Type B pancreatic cell (in vitro differentiated cells): ENCODE results near the gene PAK5. TPM values are rescaled to one million over a fixed set of nuclear protein-coding genes. Genes with fewer than 3 reads are reported as not detected.

Experiments used
- DNase-seq: peaks from one replicate; pipeline ENCODE4 v3.0.0; 2021; ENCODE audit warnings: mixed read lengths; ENCODE audit not compliant: unreplicated experiment; ENCODE audit errors: extremely low spot score
- H3K27ac Mint-ChIP-seq: 2 replicates; pipeline ENCODE4 v1.8.0; 2021; ENCODE audit warnings: mild to moderate bottlenecking, mixed read lengths
- H3K27me3 Mint-ChIP-seq: 2 replicates; pipeline ENCODE4 v1.8.0; 2021; ENCODE audit warnings: mixed read lengths
- H3K36me3 Mint-ChIP-seq: 2 replicates; pipeline ENCODE4 v1.8.0; 2021; ENCODE audit warnings: mixed read lengths
- H3K4me1 Mint-ChIP-seq: one replicate; pipeline ENCODE4 v1.8.0; 2021; ENCODE audit warnings: mixed read lengths; ENCODE audit not compliant: unreplicated experiment
- H3K4me3 Mint-ChIP-seq: 2 replicates; pipeline ENCODE4 v1.8.0; 2021; ENCODE audit warnings: mild to moderate bottlenecking, mixed read lengths
- H3K9me3 Mint-ChIP-seq: 2 replicates; pipeline ENCODE4 v1.8.0; 2021; ENCODE audit warnings: mixed read lengths
- total RNA-seq: library from RNA; stranded (reverse); gene quantifications from 2 replicates; pipeline ENCODE4 v1.2.1, GENCODE V29; 2021; ENCODE audit warnings: low replicate concordance
- TF ChIP-seq, protein P1 (sequence below): fragments of 200-600 bp; sonication (generic); conservative IDR thresholded peaks from 2 replicates; pipeline ENCODE4 v1.5.0; 2021; ENCODE audit warnings: antibody characterized with exemption, mild to moderate bottlenecking

Gene PAK5
- total RNA-seq, 1 donor from 2014 or later, result 1.8 TPM

DNA sequence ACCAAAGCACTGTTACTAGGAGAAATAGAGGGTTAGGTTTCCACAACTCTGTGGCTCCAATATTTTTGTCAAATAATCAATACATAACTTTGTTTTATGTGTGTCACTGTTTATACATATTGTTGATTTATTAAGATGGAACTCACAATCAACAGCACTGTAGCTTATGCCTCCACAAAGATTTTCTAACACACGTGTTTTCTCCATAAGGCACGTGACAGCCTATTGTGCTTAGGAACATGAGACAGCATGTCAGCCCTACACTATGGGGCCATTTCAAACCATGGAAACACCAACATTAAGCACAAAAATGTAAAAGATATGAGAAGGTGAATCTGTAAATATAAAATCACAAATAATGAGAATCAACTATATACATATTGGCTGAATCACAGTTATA is 127.0 kb downstream of the PAK5 start:
- no peaks in the 10 kb centered on the region for H3K4me1 Mint-ChIP-seq
- DNase-seq, result no peak
- H3K4me3 Mint-ChIP-seq, result no peak overlapping the region
- H3K9me3 Mint-ChIP-seq, result no peaks in the 10 kb centered on the region
- TF ChIP-seq, protein P1, sequence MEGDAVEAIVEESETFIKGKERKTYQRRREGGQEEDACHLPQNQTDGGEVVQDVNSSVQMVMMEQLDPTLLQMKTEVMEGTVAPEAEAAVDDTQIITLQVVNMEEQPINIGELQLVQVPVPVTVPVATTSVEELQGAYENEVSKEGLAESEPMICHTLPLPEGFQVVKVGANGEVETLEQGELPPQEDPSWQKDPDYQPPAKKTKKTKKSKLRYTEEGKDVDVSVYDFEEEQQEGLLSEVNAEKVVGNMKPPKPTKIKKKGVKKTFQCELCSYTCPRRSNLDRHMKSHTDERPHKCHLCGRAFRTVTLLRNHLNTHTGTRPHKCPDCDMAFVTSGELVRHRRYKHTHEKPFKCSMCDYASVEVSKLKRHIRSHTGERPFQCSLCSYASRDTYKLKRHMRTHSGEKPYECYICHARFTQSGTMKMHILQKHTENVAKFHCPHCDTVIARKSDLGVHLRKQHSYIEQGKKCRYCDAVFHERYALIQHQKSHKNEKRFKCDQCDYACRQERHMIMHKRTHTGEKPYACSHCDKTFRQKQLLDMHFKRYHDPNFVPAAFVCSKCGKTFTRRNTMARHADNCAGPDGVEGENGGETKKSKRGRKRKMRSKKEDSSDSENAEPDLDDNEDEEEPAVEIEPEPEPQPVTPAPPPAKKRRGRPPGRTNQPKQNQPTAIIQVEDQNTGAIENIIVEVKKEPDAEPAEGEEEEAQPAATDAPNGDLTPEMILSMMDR, result no peak
- H3K36me3 Mint-ChIP-seq, result no peaks in the 10 kb centered on the region
- H3K27me3 Mint-ChIP-seq, result peaks cover 3% of the 10 kb centered on the region
- H3K27ac Mint-ChIP-seq, result no peak overlapping the region

GRCh38 chr20:9710685-9711084 is 128.2 kb downstream of the PAK5 start:
- TF ChIP-seq, protein P1, result no peak
- Mint-ChIP-seq H3K4me3 (no peak overlapping the region), H3K27me3 (peaks cover 5% of the 10 kb centered on the region), H3K4me1 (no peaks in the 10 kb centered on the region), H3K9me3 (no peaks in the 10 kb centered on the region), H3K27ac (no peak overlapping the region), H3K36me3 (no peaks in the 10 kb centered on the region)
- DNase-seq, result no peak

- TF ChIP-seq, protein P1, result no peak
- H3K4me1 Mint-ChIP-seq, result no peaks in the 10 kb centered on the region
- H3K9me3 Mint-ChIP-seq, result no peaks in the 10 kb centered on the region
- no peak overlapping the region for H3K27ac Mint-ChIP-seq
- H3K36me3 Mint-ChIP-seq, result no peaks in the 10 kb centered on the region
- no peak for DNase-seq
- H3K4me3 Mint-ChIP-seq, result no peak overlapping the region
- peaks cover 5% of the 10 kb centered on the region for H3K27me3 Mint-ChIP-seq
Observed at GRCh38 chr20:9705722-9706476, 133.0 kb downstream of the PAK5 start.

- Mint-ChIP-seq H3K27ac (no peak overlapping the region), H3K9me3 (no peaks in the 10 kb centered on the region), H3K27me3 (no peaks in the 10 kb centered on the region), H3K36me3 (no peaks in the 10 kb centered on the region), H3K4me1 (no peaks in the 10 kb centered on the region), H3K4me3 (no peak overlapping the region)
- TF ChIP-seq, protein P1, result no peak
- DNase-seq, result no peak
Observed at GRCh38 chr20:9699181-9699580, 139.7 kb downstream of the PAK5 start.

- no peak for DNase-seq
- no peak overlapping the region for H3K27ac Mint-ChIP-seq
- H3K4me3 Mint-ChIP-seq, result no peak overlapping the region
- no peaks in the 10 kb centered on the region for H3K9me3 Mint-ChIP-seq
- peaks cover 12% of the 10 kb centered on the region for H3K27me3 Mint-ChIP-seq
- no peaks in the 10 kb centered on the region for H3K36me3 Mint-ChIP-seq
- TF ChIP-seq, protein P1, result no peak
- no peaks in the 10 kb centered on the region for H3K4me1 Mint-ChIP-seq
Observed at GRCh38 chr20:9689041-9689440, 149.8 kb downstream of the PAK5 start.

DNA sequence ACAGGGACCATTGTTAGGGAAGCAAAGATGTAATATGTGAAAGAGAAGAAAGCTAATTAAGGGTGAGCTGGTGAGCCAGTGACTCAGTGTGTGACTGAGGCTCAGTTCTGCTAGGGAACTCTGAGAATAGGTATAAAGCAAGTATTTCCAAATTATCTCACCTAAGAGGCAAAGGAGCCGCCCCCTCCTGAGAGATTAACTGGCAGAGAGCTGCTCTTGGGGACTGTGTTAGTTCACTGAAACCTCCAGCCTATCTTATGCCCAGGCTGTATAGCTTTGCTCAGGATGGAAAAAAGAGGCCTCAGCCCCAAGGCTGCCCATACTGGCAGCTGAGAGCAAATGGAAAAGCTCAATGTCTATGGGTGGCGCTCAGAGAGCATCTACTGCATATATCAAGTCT is 152.0 kb downstream of the PAK5 start:
- H3K4me3 Mint-ChIP-seq, result no peak overlapping the region
- peaks cover 7% of the 10 kb centered on the region for H3K27me3 Mint-ChIP-seq
- no peak for DNase-seq
- no peaks in the 10 kb centered on the region for H3K36me3 Mint-ChIP-seq
- TF ChIP-seq, protein P1, result no peak
- H3K27ac Mint-ChIP-seq, result no peak overlapping the region
- no peaks in the 10 kb centered on the region for H3K4me1 Mint-ChIP-seq
- H3K9me3 Mint-ChIP-seq, result no peaks in the 10 kb centered on the region
